IMR-90 (cell line): ENCODE data around the gene PIK3CB. TPM values are rescaled to one million over a fixed set of nuclear protein-coding genes. Genes with fewer than 3 reads are reported as not detected.
A peak's percentile ranks its signal among the peaks of the same experiment; 100 is the strongest.

Experiments
- ATAC-seq: fragments of 200-7000 bp; cut with Tn5 transposase; 2 replicates; pipeline ENCODE4 v1.9.1; 2020; ENCODE audit warnings: low read depth, mild to moderate bottlenecking, moderate library complexity
- BruUV-seq: library from RNA; stranded (reverse); fragments of 400-500 nt; replicated peaks from 2 replicates; lab custom pipeline; 2021; lab: Mats Ljungman, UMichigan
- CTCF ChIA-PET: fragments of 300-600 bp; formaldehyde crosslinking; extraction: SDS; loops from one replicate; lab custom pipeline; 2021; ENCODE audit warnings: antibody characterized with exemption; lab: Yijun Ruan, JAX
- POLR2A ChIA-PET: fragments of 300-600 bp; sonication (Branson Sonifier 250); formaldehyde crosslinking; loops from one replicate; lab custom pipeline; 2022; ENCODE audit warnings: antibody characterized with exemption; ENCODE audit not compliant: unreplicated experiment; lab: Charles Lee
- DNase-seq: peaks from one replicate; pipeline ENCODE4 v3.0.0; 2013
- H2AFZ ChIP-seq: replicated peaks from 2 replicates; pipeline ENCODE3; 2013; ENCODE audit warnings: low read length, mild to moderate bottlenecking; ENCODE audit not compliant: poor library complexity
- H2AK5ac ChIP-seq: 2 replicates; pipeline ENCODE4 v1.6.1; 2013; ENCODE audit warnings: low read depth, low read length, inconsistent platforms
- H2AK9ac ChIP-seq: replicated peaks from 2 replicates; pipeline ENCODE3; 2013; ENCODE audit warnings: mild to moderate bottlenecking, low read depth, low read length, moderate library complexity; ENCODE audit not compliant: poor library complexity
- H2BK120ac ChIP-seq: 2 replicates; pipeline ENCODE4 v1.6.1; 2013; ENCODE audit warnings: low read depth, low read length, inconsistent platforms
- H2BK15ac ChIP-seq: 3 replicates; pipeline ENCODE4 v1.6.1; 2013; ENCODE audit warnings: low read depth, low read length, inconsistent platforms
- H2BK20ac ChIP-seq: 2 replicates; pipeline ENCODE4 v1.6.1; 2013; ENCODE audit warnings: low read depth, mild to moderate bottlenecking, inconsistent platforms, low read length, moderate library complexity
- H2BK5ac ChIP-seq: 2 replicates; pipeline ENCODE4 v1.6.1; 2013; ENCODE audit warnings: mild to moderate bottlenecking, low read depth, low read length, inconsistent platforms; ENCODE audit not compliant: poor library complexity, severe bottlenecking
- H3K14ac ChIP-seq: replicated peaks from 2 replicates; pipeline ENCODE4 v1.6.1; 2013; ENCODE audit warnings: low read depth, low read length, inconsistent platforms
- H3K18ac ChIP-seq: 2 replicates; pipeline ENCODE4 v1.6.1; 2013; ENCODE audit warnings: low read depth, low read length, control low read depth
- H3K23ac ChIP-seq: 2 replicates; pipeline ENCODE4 v1.6.1; 2013; ENCODE audit warnings: low read depth, low read length, inconsistent platforms
- H3K27ac ChIP-seq: 2 replicates; pipeline ENCODE4 v1.5.1; 2013; ENCODE audit warnings: mild to moderate bottlenecking, control low read depth, low read length; ENCODE audit not compliant: insufficient read depth
- H3K27me3 ChIP-seq: 2 replicates; pipeline ENCODE4 v1.6.1; 2013; ENCODE audit warnings: low read length; ENCODE audit not compliant: control insufficient read depth, insufficient read depth
- H3K36me3 ChIP-seq: 2 replicates; pipeline ENCODE4 v1.6.1; 2013; ENCODE audit warnings: low read length, mixed read lengths; ENCODE audit not compliant: control insufficient read depth, insufficient read depth
- H3K4ac ChIP-seq: 2 replicates; pipeline ENCODE4 v1.6.1; 2013; ENCODE audit warnings: low read depth, low read length, inconsistent platforms
- H3K4me1 ChIP-seq: 2 replicates; pipeline ENCODE4 v1.6.1; 2013; ENCODE audit warnings: low read length, mixed read lengths; ENCODE audit not compliant: control insufficient read depth, insufficient read depth
- H3K4me2 ChIP-seq: 2 replicates; pipeline ENCODE4 v1.6.1; 2013; ENCODE audit warnings: low read depth, mild to moderate bottlenecking, control low read depth, low read length, moderate library complexity
- H3K4me3 ChIP-seq: 2 replicates; pipeline ENCODE4 v1.5.1; 2013; ENCODE audit warnings: low read depth, mild to moderate bottlenecking, control low read depth, low read length, moderate library complexity; ENCODE audit not compliant: insufficient read depth
- H3K56ac ChIP-seq: 2 replicates; pipeline ENCODE4 v1.6.1; 2013; ENCODE audit warnings: low read length, inconsistent platforms; ENCODE audit not compliant: insufficient read depth; ENCODE audit errors: extremely low read depth
- H3K79me1 ChIP-seq, 2 experiments: 2 replicates each; pipeline ENCODE4 v1.6.1; 2013; ENCODE audit warnings: low read length in 2 of 2, inconsistent platforms in 1 of 2, low read depth in 1 of 2
- H3K9ac ChIP-seq: 2 replicates; pipeline ENCODE4 v1.6.1; 2013; ENCODE audit warnings: low read depth, low read length, control low read depth
- H3K9me1 ChIP-seq: 2 replicates; pipeline ENCODE4 v1.6.1; 2013; ENCODE audit warnings: low read length, inconsistent platforms; ENCODE audit not compliant: insufficient read depth
- H3K9me3 ChIP-seq: 2 replicates; pipeline ENCODE4 v1.6.1; 2013; ENCODE audit warnings: low read length; ENCODE audit not compliant: control insufficient read depth, insufficient read depth
- H4K20me1 ChIP-seq: 2 replicates; pipeline ENCODE4 v1.6.1; 2013; ENCODE audit warnings: low read length, inconsistent platforms; ENCODE audit not compliant: insufficient read depth
- H4K5ac ChIP-seq: 2 replicates; pipeline ENCODE4 v1.6.1; 2013; ENCODE audit warnings: mild to moderate bottlenecking, low read depth, low read length, control low read depth
- H4K8ac ChIP-seq, 2 experiments: 2 replicates each; pipeline ENCODE4 v1.6.1; 2013; ENCODE audit warnings: low read depth in 2 of 2, low read length in 2 of 2, control low read depth in 1 of 2, inconsistent platforms in 1 of 2
- H4K91ac ChIP-seq: 2 replicates; pipeline ENCODE4 v1.6.1; 2013; ENCODE audit warnings: low read depth, low read length, inconsistent platforms; ENCODE audit not compliant: insufficient read depth
- RFX5 ChIP-seq: IDR thresholded peaks from 2 replicates; pipeline ENCODE4 v1.8.0; 2012; ENCODE audit warnings: low read depth, mild to moderate bottlenecking, low read length, moderate library complexity
- SMC3 ChIP-seq: fragments of 150-350 bp; IDR thresholded peaks from 2 replicates; pipeline ENCODE4 v1.6.1; 2016; ENCODE audit warnings: low read depth, mild to moderate bottlenecking, antibody characterized with exemption, low read length, moderate library complexity
- WGBS, 2 experiments: methylation state at CpG; one replicate each; pipeline versions ENCODE4 v1.1.5 to v1.1.7; 2013; ENCODE audit warnings: missing lambda C conversion rate in 2 of 2; ENCODE audit not compliant: insufficient read length in 1 of 2; ENCODE audit errors: extremely low coverage in 2 of 2; 5-methylcytosine and 5-hydroxymethylcytosine counted together
- dilution Hi-C: fragments of 300-500 bp; cut with HindIII; formaldehyde crosslinking; loops from one replicate; pipeline ENCODE4 v1.14.3; 2018; ENCODE audit warnings: low sequenced_read_pairs; ENCODE audit not compliant: unreplicated experiment
- in situ Hi-C: fragments of 300-500 bp; cut with MboI; formaldehyde crosslinking; loops from 3 replicates; pipeline ENCODE4 v1.14.3; 2019; ENCODE audit warnings: low sequenced_read_pairs, inconsistent platforms, mixed read lengths
- intact Hi-C: fragments of 100-400 bp; cut with micrococcal nuclease; formaldehyde crosslinking; loops from 2 replicates; pipeline ENCODE4 v1.10.0; 2022
- polyA plus RNA-seq, 3 experiments: library from polyadenylated mRNA; depleted of rRNA; stranded (reverse); fragments of >200 nt; gene quantifications; 2 replicates each; pipeline ENCODE4 v1.2.3, GENCODE V29; 2012; ENCODE audit warnings: low replicate concordance in 1 of 3
- total RNA-seq: library from RNA; depleted of rRNA; stranded (reverse); fragments of >200 nt; gene quantifications from 2 replicates; pipeline ENCODE4 v1.2.3, GENCODE V29; 2012

The PIK3CB gene
- total and polyA plus RNA-seq, 2 of the 4 experiments (the other 2 are of a cell fraction), result 6.3 to 6.8 TPM

DNA sequence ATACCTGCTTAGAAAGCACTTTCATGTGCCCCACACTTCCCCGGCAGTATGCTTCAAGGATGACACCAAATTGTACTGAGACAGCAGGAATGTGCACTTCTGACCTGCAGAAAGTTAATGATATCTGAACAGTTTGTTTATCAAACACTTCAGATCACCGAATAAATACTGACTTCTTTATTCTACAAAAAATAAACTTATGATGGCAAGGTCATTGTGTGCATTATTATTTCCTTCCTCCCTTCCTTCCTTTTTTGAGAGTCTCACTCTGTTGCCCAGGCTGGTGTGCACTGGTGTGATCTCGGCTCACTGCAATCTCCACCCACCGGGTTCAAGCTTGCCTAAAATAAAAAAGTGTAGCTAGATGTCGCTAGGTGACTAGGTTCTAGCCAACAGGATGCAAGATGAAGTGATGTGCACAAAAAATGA, 145.8 kb downstream of the PIK3CB start:
- no peaks in the 10 kb centered on the region for H3K36me3 ChIP-seq
- H2BK20ac ChIP-seq, result no peak overlapping the region
- no peak overlapping the region for H2BK120ac ChIP-seq
- no peak overlapping the region for H2BK5ac ChIP-seq
- H3K9me3 ChIP-seq, result no peaks in the 10 kb centered on the region
- no TSS peak for BruUV-seq
- no peak for ATAC-seq
- H3K9ac ChIP-seq, result no peak overlapping the region
- H3K9me1 ChIP-seq, result no peaks in the 10 kb centered on the region
- H2AFZ ChIP-seq, result no peak overlapping the region
- H3K79me1 ChIP-seq, result no peaks in the 10 kb centered on the region; a peak in 1 of 4 replicates
- in situ Hi-C loops (loop anchor here (25.0 kb wide), 1 partner anchor 648 kb away; the partner anchor contains the start of gene MRPS22), intact Hi-C loops (loop anchor here (5.0 kb wide), 1 partner anchor 212 kb away; no protein-coding TSS in a partner anchor), dilution Hi-C loops (no loop called here)
- no peak overlapping the region for H3K4ac ChIP-seq
- no peak for DNase-seq
- TF ChIP-seq SMC3 (no peak), RFX5 (no peak)
- no peak overlapping the region for H3K4me3 ChIP-seq
- CTCF ChIA-PET, result interaction anchor here (0.8 to 3.3 kb wide), 3 partner anchors 11 to 227 kb away, joined by 3 to 12 read pairs (median 4); partner anchors contain the start of gene CEP70
- no peak overlapping the region for H4K91ac ChIP-seq
- H3K56ac ChIP-seq, result no peak overlapping the region
- no peak overlapping the region for H3K14ac ChIP-seq
- no peak overlapping the region; the same call in 2 of the 3 replicates for H2BK15ac ChIP-seq
- no peak overlapping the region for H3K23ac ChIP-seq
- peaks cover under 1% of the 10 kb centered on the region; the same call in 1 of the 2 replicates for H4K20me1 ChIP-seq
- no peaks in the 10 kb centered on the region for H3K27me3 ChIP-seq
- no peak overlapping the region for H4K8ac ChIP-seq
- POLR2A ChIA-PET, result no interaction called here
- no CpG with 5 or more reads among the region's 5 CpGs for WGBS, 2 experiments
- peak overlapping the region; percentile 24; the same call in 1 of the 2 replicates for H2AK5ac ChIP-seq
- no peak overlapping the region for H3K27ac ChIP-seq
- no peak overlapping the region for H4K5ac ChIP-seq
- no peak overlapping the region for H2AK9ac ChIP-seq
- no peak overlapping the region for H3K18ac ChIP-seq
- H3K4me2 ChIP-seq, result no peak overlapping the region
- peaks cover 5% of the 10 kb centered on the region for H3K4me1 ChIP-seq
